GM18870 (cell line): ENCODE results near the gene CAMTA1.
"Not testable (repeated sequence)": the region's sequence is repeated elsewhere in the genome, so short reads cannot be mapped to it uniquely, and the experiment has no call there.

ENCODE experiments used
- ATAC-seq: cut with Tn5 transposase; IDR thresholded peaks from one replicate; pipeline ENCODE4 v1.9.1; 2021; ENCODE audit warnings: moderate library complexity; ENCODE audit not compliant: unreplicated experiment

The CAMTA1 gene

GRCh38 chr1:7409278-7409677 is 624.0 kb downstream of the CAMTA1 start:
- ATAC-seq = no peak

- ATAC-seq = no peak
Observed at GRCh38 chr1:7410156-7410555, 624.9 kb downstream of the CAMTA1 start.

- not testable (repeated sequence) for ATAC-seq
Observed at GRCh38 chr1:7417618-7418017, 632.4 kb downstream of the CAMTA1 start.

- ATAC-seq = no peak
Observed at GRCh38 chr1:7418442-7419080, 633.3 kb downstream of the CAMTA1 start.

- no peak for ATAC-seq
Observed at GRCh38 chr1:7420098-7420445, 634.8 kb downstream of the CAMTA1 start.

- no peak for ATAC-seq
Observed at GRCh38 chr1:7420470-7421100, 635.3 kb downstream of the CAMTA1 start.

GRCh38 chr1:7421471-7422075 is 636.3 kb downstream of the CAMTA1 start:
- ATAC-seq = no peak

GRCh38 chr1:7422081-7422480 is 636.8 kb downstream of the CAMTA1 start:
- ATAC-seq = no peak

GRCh38 chr1:7422561-7422960 is 637.3 kb downstream of the CAMTA1 start:
- no peak for ATAC-seq

GRCh38 chr1:7422966-7423365 is 637.7 kb downstream of the CAMTA1 start:
- ATAC-seq = no peak

- ATAC-seq = no peak
Observed at GRCh38 chr1:7424352-7424890, 639.2 kb downstream of the CAMTA1 start.

GRCh38 chr1:7425229-7425628 is 640.0 kb downstream of the CAMTA1 start:
- no peak for ATAC-seq

- ATAC-seq = no peak
Observed at GRCh38 chr1:7425771-7426170, 640.5 kb downstream of the CAMTA1 start.

- no peak for ATAC-seq
Observed at GRCh38 chr1:7426780-7427604, 641.7 kb downstream of the CAMTA1 start.

- no peak for ATAC-seq
Observed at GRCh38 chr1:7427605-7428300, 642.5 kb downstream of the CAMTA1 start.

GRCh38 chr1:7429290-7429689 is 644.0 kb downstream of the CAMTA1 start:
- ATAC-seq = no peak

- no peak for ATAC-seq
Observed at GRCh38 chr1:7430047-7430608, 644.9 kb downstream of the CAMTA1 start.

GRCh38 chr1:7430691-7431090 is 645.4 kb downstream of the CAMTA1 start:
- no peak for ATAC-seq

- no peak for ATAC-seq
Observed at GRCh38 chr1:7432102-7432899, 647.0 kb downstream of the CAMTA1 start.
